ENCODE measurements around the gene ALDOB. TPM values are rescaled to one million over a fixed set of nuclear protein-coding genes. Genes with fewer than 3 reads are reported as not detected.

The ALDOB gene
- total and polyA plus RNA-seq, 2 of the 8 experiments (the other 6 are each of a cell fraction or from before 2014, with no cell fraction given), result not detected

GRCh38 chr9:101419863-101420262, 15.7 kb downstream of the ALDOB start:
- H2BK12ac ChIP-seq (ENCODE audit: low read depth, low read length), result no peak overlapping the region
- TF ChIP-seq NANOG (IDR thresholded peaks at IDR 0.05; ENCODE audit: insufficient read depth, low read depth, low read length, poor library complexity, severe bottlenecking), result no peak
- TF ChIP-seq CEBPB (IDR thresholded peaks at IDR 0.05; ENCODE audit: low read depth, low read length), result no peak
- TF ChIP-seq KDM5A (IDR thresholded peaks at IDR 0.05; ENCODE audit: low read length), result no peak
- TF ChIP-seq RAD21 (IDR thresholded peaks at IDR 0.05 in 1 of 2, conservative IDR thresholded peaks at IDR 0.05 in 1 of 2; ENCODE audit: low read depth in 2 of 2, low read length in 2 of 2), result no peak
- POLR2A ChIA-PET (ENCODE audit: partially characterized antibody), result interaction anchor here (1.5 to 2.6 kb wide), 2 partner anchors 8 to 21 kb away, joined by 6 read pairs; partner anchors contain the start of genes MRPL50 and ZNF189

More at GRCh38 chr9:101419863-101420262, 15.7 kb downstream of the ALDOB start:
- DNase-seq (ENCODE audit: low read depth in 1 of 2, low spot score in 2 of 2) (no peak), FAIRE-seq (no peak)
- no peak overlapping the region for H3K14ac ChIP-seq (ENCODE audit: insufficient read length)
- H4K91ac ChIP-seq (replicated peaks; ENCODE audit: insufficient read length, low read length), result no peak overlapping the region
- CTCF ChIA-PET (ENCODE audit: partially characterized antibody), result interaction anchor here (1.3 to 2.1 kb wide), 3 partner anchors 31 to 110 kb away, joined by 3 to 5 read pairs (median 4); no protein-coding TSS in a partner anchor
- no peak overlapping the region for H3K27ac ChIP-seq (ENCODE audit: low read depth, low read length)
- no peaks in the 10 kb centered on the region for H4K20me1 ChIP-seq (replicated peaks in 1 of 2; ENCODE audit: control insufficient read depth in 1 of 2, insufficient read depth in 2 of 2, low read length in 2 of 2)
- H4K8ac ChIP-seq (ENCODE audit: extremely low read depth, insufficient read depth, low read length), result no peak overlapping the region
- no peak overlapping the region for H2BK20ac ChIP-seq (ENCODE audit: low read length)
- no peak overlapping the region for H3K4me3 ChIP-seq (ENCODE audit: extremely low read depth in 1 of 4, insufficient read depth in 2 of 4, low read depth in 3 of 4, low read length in 4 of 4)
- no peak overlapping the region for H3K18ac ChIP-seq (ENCODE audit: extremely low read depth, low read length)
- 71% methylated on average over 2 of the region's 2 CpGs; no CpG with 5 or more reads in 1 of the 2 experiments for WGBS, 2 experiments (ENCODE audit: extremely low coverage in 1 of 2, insufficient coverage in 1 of 2, insufficient read length in 1 of 2, insufficient replicate concordance in 2 of 2, low coverage in 1 of 2, low lambda C conversion rate in 2 of 2, missing lambda C conversion rate in 1 of 2)
- no peak overlapping the region for H3K56ac ChIP-seq (replicated peaks; ENCODE audit: insufficient read length, low read depth, low read length)
- H3K9me3 ChIP-seq (ENCODE audit: insufficient read depth in 2 of 2, low read depth in 1 of 2, low read length in 1 of 2), result no peaks in the 10 kb centered on the region
- no peak overlapping the region for H3K9ac ChIP-seq (replicated peaks in 1 of 4; ENCODE audit: extremely low read depth in 1 of 4, low read depth in 3 of 4, low read length in 3 of 4)
- no peaks in the 10 kb centered on the region for H3K27me3 ChIP-seq (replicated peaks in 1 of 4; ENCODE audit: control insufficient read depth in 3 of 4, extremely low read depth in 1 of 4, insufficient read depth in 3 of 4, low read length in 3 of 4)
- H2BK5ac ChIP-seq (ENCODE audit: low read depth, low read length), result no peak overlapping the region
- no peaks in the 10 kb centered on the region; the same call in 1 of the 2 replicates for H3K23me2 ChIP-seq (ENCODE audit: low read depth, low read length)
- H3K79me2 ChIP-seq (ENCODE audit: control insufficient read depth in 1 of 2, insufficient read depth in 2 of 2, low read length in 2 of 2), result no peaks in the 10 kb centered on the region
- H4K5ac ChIP-seq (ENCODE audit: insufficient read length, low read depth, low read length), result no peak overlapping the region
- no peak overlapping the region for H3K23ac ChIP-seq (ENCODE audit: insufficient read length)
- H2BK15ac ChIP-seq (ENCODE audit: low read length), result no peak overlapping the region
- no peak overlapping the region for H3K4ac ChIP-seq (replicated peaks; ENCODE audit: insufficient read length, low read depth, low read length)
- no peaks in the 10 kb centered on the region for H3K36me3 ChIP-seq (ENCODE audit: control insufficient read depth in 2 of 4, insufficient read depth in 4 of 4, low read length in 3 of 4)
- H3K4me2 ChIP-seq (ENCODE audit: insufficient read depth in 1 of 2, low read depth in 2 of 2, low read length in 2 of 2), result no peak overlapping the region
- H2AK5ac ChIP-seq (ENCODE audit: low read depth, low read length), result no peak overlapping the region
- no peaks in the 10 kb centered on the region for H3K79me1 ChIP-seq (ENCODE audit: low read depth, low read length)
- H2AFZ ChIP-seq (ENCODE audit: low read length), result no peak overlapping the region
- H3K4me1 ChIP-seq (replicated peaks in 1 of 4; ENCODE audit: control insufficient read depth in 3 of 4, insufficient read depth in 4 of 4, low read length in 3 of 4), result no peaks in the 10 kb centered on the region
- no peak overlapping the region for H2BK120ac ChIP-seq (replicated peaks; ENCODE audit: low read depth, low read length)
